SKM-1 treated with dmso at 0.1 percent for 144 hours (cell line): Measurements from ENCODE around the gene NUP155.
A peak's percentile ranks its signal among the peaks of the same experiment; 100 is the strongest.
"Not testable (repeated sequence)": the region's sequence is repeated elsewhere in the genome, so short reads cannot be mapped to it uniquely, and the experiment has no call there.

Experiments
- DNase-seq: peaks from one replicate; lab custom pipeline; 2025; ENCODE audit not compliant: unreplicated experiment; lab: John Stamatoyannopoulos, UW

Gene NUP155

DNA sequence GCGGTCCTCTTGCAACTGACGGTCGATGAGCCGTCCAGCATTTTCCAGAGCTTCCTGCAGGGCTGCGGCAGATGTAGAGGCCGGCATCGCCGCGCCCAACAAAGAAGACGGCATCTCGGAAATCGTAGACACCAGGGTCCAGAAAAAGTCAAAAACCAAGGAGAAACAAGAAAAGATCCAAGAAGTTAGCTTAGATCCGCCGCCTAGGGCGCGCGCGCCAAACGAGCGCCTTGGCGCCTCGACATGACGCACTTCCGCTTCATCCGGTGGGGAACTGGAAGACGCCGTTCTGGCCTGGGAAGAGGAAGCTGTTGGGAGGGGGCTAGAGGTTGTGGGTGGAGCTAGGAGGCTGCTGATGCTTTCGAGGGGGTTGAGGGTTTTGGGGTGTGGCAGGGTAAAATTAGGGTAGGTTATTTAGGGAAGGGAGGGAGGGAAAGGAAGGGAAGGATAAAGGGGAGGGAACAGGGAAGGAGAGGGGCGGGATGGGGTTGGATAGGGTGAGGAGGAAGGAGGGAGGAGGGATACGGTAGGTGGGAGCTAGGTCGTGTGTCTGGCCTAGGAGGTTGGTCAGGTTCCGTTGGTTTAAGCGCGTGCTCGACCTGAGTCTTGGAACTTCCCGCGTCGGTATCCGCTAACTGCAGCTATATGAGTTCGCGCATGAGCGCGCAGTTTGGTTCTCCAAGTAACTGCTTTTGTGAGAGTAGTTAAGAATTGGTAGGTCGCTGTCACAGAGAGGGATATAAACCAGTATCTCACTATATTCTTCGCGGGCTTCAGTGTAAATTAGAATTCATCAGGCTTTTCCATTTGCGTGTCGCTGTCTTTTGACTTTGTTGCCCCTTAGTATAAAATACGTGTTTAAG lies at the start of gene NUP155:
TSS of gene NUP155 (minus strand) at position 243 of the 863 bp plus-strand sequence. CDS start at position 114, 129 bp downstream.
- peak; percentile 86 for DNase-seq

DNA sequence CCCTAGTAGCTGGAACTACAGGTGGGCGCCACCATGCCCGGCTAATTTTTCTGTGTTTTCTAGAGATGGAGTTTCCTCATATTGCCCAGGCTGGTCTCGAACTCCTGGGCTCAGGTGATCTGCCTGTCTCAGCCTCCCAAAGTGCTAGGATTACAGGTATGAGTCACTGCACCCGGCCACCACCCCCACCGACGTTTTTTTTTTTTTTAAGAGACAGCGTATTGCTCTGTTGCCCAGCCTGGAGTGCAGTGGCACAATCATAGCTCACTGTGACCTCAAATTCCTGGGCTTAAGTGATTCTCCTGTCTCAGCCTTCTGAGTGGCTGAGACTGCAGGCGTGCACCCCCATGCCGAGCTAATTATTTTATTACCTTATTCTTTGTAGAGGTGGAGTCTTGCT lies 46.4 kb upstream of the NUP155 start:
- DNase-seq, result no peak

DNA sequence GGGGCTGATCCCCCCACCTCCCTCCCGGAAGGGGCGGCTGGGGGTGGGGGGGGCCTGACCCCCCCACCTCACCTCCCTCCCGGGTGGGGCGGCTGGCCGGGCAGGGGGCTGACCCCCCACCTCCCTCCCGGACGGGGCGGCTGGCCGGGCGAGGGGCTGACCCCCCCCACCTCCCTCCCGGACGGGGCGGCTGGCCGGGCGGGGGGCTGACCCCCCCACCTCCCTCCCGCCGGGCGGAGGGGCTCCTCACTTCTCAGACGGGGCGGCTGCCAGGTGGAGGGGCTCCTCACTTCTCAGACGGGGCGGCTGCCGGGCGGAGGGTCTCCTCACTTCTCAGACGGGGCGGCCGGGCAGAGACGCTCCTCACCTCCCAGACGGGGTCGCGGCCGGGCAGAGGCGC lies 44.5 kb upstream of the NUP155 start:
- not testable (repeated sequence) for DNase-seq

DNA sequence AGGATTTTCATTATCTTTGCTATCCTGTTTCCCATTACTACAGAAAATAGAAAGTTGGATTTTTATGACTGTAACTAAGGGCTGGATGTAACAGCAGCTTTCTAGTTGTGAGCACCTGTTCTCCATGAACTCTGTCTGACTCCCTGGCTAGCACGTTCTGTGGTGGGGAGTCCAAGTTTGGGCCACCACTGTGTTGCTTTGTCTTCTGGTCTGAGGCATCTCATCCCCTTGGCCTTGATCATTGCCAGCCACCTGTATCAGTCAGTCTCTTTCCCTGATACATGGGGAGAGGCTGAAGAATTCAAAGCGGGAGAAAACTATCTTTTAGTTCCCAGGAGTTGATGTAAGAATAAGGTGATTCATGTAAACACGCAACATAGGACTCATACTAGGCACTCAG lies 41.6 kb upstream of the NUP155 start:
- DNase-seq, result no peak

DNA sequence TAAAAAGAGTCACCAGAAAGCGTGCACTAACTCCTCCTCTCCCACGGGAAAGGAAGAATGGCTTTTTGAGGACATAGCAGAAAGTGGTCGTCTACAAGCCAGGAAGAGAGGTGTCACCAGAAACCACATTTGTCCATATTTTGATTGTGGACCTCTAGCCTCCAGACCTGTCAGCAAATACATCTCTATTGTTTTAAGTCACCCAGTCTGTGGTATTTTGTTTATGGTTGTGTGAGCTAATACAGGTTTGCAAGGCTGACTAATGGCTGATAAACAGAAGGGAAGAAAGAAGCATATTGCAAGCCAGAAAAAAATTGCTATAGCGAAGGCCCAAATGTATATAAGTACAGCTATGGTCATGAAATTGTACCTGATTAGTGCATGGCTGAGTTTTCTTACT lies 29.6 kb upstream of the NUP155 start:
- DNase-seq, result no peak

DNA sequence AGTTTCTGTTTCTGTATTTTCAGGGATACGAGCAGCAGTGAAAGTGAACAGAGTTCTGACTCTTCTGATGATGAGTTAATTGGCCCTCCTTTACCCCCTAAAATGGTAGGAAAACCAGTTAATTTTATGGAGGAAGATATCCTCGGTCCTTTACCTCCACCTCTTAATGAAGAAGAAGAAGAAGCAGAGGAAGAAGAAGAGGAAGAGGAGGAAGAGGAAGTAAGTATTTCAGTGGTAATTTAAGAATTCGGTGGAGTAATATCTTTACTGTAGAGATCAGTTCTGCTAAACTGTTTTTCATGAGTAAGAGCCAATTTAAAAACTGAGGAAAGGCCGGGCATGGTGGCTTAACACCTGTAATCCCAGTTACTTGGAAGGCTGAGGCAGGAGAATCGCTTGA lies 25.4 kb upstream of the NUP155 start:
- DNase-seq, result peak; percentile 64

DNA sequence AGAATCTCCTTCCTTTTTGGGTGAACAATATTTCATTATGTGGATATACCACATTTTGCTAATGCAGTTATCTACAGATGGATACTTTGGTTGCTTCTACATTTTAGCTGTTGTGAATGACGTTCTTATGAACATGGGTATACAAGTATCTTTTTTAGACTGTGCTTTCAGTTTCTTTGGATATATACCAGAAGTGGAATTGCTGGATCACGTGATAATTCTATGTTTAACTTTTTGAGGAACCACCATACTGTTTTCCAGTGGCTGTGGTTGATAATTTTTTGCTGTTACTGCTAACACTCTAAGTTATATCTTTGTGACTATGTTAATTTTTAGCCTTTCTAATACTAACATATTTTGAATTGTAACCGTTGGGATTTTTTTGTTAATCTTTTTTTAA lies 20.7 kb upstream of the NUP155 start:
- DNase-seq, result no peak

DNA sequence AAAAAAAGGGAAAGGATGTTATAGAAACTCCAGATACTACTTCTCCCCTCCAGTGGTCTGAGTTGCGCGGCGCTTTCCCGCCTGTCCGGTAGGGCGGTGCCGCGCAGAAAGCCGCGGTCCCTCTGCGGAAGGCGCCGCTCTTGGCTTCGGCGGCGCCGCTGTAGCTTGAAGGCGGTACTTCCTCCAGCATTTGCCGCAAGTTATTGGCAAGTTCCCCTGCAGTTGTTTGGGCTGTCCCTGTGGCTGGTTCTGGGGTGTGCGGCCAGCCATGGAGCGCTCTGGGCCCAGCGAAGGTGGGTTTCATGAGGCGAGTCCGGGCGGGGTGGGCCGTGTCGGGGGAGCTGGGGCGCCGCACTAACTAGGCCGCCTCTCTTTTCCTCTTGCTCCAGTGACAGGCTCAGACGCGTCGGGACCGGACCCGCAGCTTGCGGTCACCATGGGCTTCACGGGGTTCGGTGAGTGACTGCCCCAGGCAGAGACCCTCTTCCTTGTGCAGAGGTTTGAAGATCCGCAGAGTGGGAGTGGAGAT lies 8.3 kb upstream of the NUP155 start, which contains the start of gene WDR70:
TSS of gene WDR70 (plus strand) at position 219 of the 529 bp plus-strand sequence. CDS start at position 269, 50 bp downstream.
- DNase-seq, result peak; percentile 91

DNA sequence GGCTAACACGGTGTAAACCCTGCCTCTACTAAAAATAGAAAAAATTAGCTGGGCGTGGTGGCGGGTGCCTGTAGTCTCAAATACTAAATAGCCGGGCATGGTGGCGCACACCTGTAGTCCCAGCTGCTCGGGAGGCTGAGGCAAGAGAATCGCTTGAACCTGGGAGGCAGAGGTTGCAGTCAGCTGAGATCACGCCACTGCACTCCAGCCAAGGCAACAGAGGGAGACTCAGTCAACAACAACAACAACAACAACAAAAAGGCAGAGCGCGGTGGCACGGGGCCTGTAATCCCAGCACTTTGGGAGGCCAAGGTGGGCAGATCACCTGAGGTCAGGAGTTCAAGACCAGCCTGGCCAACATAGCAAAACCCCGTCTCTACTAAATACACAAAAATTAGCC lies 7.2 kb upstream of the NUP155 start:
- DNase-seq, result not testable (repeated sequence)

DNA sequence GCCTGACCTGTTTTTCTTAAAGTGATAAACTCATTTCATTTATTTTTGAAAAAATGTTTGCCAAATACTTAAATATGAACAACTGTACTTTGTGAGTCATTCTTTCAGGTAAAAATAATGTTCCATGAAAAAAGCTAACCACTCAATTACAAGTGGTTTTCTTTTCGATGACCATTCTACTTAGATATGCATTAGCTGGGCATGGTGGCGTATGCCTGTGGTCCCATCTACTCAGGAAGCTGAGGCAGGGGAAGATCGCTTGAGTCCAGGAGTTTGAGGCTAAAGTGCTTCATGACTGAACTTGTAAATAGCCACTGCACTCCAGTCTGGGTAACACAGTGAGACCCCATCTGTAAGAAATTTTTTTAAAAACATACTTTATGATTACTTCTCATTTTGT lies 4.2 kb upstream of the NUP155 start:
- DNase-seq, result no peak

DNA sequence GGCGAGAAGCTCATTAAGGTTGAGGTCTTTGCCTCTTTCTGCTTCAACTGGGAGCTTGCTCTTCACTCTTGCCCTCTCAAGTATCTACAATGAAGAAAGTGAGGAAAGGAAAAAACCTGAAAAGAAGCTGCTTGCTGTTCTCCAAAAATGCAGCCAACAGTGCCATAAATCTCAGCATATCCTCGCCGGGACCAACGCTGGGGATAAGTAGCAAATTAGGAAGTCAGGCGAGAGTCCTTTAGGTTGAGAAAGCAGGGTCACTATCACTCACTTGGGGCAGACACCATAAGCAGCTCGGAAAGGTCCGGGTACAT lies 399 bp downstream of the NUP155 start:
- DNase-seq, result no peak

DNA sequence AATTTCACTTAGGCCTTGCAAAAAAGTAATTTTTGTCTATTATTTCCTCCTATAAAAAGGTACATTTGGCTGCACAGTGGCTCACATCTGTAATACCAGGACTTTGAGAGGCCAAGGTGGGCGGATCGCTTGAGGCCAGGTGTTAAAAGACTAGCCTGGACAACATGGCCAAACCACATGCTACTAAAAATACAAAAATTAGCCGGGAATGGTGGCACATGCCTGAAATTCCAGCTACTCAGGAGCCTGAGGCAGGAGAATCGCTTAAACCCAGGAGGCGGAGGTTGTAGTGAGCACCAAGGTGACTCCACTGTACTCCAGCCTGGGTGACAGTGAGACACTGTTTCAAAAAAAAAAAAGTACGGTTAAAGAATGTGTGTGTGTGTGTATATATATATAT lies 15.7 kb downstream of the NUP155 start:
- DNase-seq, result no peak

DNA sequence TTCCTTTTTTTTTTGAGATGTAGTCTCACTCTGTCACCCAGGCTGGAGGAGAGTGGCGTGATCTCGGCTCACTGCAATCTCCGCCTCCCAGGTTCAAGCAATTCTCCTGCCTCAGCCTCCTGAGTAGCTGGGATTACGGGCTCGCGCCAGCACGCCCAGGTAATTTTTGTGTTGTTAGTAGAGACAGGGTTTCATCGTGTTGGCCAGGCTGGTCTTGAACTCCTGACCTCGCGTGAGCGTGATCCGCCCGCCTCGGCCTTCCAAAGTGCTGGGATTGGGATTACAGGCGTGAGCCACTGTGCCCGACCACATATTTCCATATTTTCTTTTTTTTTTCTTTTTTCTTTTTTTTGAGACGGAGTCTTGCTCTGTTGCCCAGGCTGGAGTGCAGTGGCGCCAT lies 28.2 kb downstream of the NUP155 start:
- not testable (repeated sequence) for DNase-seq

DNA sequence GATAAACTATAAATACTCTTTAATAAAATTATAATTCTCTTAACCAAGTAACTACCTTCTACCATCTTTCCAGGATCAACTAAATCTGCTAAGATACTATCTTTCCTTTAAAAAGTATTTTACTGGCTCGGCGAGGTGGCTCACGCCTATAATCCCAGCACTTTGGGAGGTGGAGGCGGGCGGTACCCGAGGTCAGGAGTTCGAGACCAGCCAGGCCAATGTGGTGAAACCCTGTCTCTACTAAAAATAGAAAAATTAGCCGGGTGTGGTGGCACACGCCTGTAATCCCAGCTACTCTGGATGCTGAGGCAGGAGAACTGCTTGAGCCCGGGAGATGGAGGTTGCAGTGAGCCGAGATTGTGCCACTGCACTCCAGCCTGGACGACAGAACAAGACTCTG lies 36.2 kb downstream of the NUP155 start:
- DNase-seq, result not testable (repeated sequence)

DNA sequence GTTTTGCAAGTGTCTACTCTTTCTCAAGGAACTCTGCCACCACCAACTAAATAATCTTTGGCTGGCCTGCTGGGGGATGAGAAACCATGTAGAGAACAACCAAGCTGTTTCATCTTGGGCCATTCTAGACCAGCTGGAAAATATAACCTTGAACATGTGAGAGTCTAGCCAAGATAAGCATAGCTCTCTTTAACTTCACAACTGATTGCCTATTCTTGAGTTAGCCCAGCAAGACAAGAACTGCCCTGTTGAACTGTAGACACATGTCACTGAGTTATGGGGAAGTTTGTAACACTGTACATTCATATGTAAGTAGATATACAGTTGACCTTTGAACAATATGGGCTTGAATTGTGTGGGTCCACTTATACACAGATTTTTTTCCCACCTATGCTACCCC lies 44.4 kb downstream of the NUP155 start:
- no peak for DNase-seq

DNA sequence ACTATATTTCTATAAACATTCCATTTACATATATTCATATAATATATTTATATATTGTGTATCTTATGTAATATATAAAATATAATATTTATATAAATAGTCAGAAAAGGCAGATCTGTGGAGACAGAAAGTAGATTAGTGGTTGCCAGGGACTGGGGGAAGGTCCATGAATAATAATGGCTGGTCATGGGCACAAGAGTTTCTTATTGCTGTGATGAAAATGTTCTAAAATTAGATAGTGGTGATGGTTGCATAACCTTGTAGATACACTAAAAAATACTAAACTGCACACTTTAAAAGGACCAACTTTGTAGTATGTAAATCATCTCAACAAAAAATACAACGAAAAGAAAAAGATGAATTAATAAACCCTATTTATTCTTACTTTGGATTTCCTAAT lies 47.3 kb downstream of the NUP155 start:
- no peak for DNase-seq

DNA sequence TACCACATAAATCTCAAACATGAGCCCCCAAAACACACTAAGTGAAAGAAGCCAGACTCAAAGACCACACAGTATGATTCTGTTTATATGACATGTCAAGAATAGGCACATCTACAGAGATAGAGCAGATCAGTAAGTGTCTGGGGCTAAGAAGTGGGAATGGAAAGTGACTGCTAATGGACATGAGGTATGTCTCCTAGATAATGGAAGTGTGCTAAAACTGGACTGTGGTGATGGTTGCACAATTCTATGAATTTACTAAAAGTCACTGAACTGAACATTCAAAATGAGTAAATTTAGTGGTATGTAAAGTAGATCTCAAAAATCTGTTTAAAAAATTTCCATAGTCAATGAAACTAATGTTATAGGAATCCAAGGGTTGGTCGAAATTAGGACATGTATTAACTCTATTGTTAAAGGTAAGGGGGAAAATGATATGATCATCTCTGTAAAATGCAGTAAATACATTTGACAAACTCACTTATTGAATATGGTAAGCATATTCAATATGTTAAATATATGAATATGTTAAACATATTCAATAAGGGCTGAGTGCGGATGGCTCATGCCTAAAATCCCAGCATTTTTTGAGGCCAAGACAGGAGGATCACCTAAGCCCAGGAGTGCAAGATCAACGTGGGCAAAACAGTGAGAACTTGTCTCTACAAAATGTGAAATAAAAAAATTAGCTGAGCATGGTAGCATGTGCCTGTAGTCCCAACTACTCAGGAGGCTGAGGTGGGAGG lies 51.7 kb downstream of the NUP155 start:
- no peak for DNase-seq

DNA sequence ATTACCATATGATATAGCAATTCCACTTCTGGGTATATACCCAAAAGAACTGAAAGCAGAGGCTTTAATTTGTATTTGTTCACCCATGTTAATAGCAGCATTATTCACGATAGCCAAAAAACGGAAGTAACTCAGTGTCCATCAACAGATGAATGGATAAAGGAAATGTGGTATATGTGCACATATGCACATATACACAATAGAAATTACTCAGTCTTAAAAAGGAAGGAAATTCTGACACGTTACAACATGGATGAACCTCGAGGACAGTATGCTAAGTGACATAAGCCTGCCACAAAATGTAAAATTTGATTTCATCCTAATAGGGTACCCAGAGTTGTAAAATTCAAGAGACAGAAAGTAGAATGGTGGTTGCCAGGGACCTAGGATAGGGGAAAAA lies 54.9 kb downstream of the NUP155 start:
- no peak for DNase-seq

DNA sequence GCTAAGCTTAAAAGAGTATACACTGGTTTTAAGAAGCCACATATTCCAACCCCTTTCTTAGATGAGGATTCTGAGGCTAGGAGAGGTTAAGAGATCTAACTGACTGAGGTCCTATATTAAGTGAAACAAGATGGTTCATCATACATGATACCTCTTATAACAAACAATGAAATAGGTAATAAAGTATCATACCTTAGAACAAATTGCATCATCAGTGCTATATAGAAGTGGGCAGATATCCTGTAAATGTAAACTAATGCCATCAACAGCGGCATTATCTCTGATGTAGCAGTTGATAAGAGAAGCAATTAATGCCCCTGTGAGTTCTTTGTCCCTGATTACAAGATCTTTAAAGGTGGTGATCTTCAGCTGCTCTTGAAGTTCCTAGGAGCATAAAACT lies 60.5 kb downstream of the NUP155 start:
- DNase-seq, result no peak

DNA sequence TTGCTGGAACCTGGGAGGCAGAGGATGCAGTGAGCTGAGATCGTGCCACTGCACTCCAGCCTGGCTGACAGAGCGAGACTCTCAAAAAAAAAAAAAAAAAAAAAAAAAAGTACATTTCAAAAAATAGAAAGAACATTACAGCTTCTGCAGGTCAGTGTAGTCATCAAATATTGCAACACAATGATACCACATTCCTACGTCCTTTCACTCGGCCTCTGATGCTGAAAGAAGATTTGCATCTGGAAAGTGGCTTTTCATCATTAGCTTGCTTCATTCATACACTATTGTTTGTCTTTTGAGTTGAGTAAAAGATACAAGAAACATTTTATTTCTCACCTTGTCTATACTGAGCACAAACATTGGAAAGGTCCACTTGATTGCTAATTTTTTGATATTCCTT lies 62.1 kb downstream of the NUP155 start:
- no peak for DNase-seq

DNA sequence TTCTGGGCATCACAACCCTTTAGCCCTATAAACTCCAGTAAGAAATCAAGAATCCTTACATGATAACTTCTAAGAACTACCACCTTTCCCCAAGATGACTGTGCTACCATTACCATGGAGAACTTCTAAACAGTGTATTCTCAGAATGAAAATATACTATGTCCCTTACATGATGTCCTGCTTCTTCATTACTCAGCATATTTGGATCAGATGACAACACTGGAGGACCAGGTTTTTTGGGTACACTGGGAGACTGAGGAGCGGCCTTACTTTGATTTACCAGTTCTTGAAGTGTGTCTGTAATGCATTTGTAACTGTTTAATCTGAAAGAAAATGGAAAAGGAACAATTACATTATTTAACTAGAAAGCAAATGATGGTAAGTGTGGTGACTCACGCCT lies 66.0 kb downstream of the NUP155 start:
- DNase-seq, result no peak

DNA sequence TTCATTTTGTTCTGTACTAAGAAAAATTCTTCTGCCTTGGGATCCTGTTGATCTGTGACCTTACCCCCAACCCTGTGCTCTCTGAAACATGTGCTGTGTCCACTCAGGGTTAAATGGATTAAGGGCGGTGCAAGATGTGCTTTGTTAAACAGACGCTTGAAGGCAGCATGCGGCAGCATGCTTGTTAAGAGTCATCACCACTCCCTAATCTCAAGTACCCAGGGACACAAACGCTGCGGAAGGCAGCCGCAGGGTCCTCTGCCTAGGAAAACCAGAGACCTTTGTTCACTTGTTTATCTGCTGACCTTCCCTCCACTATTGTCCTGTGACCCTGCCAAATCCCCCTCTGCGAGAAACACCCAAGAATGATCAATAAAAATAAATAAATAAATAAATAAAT lies 74.6 kb downstream of the NUP155 start:
- not testable (repeated sequence) for DNase-seq
